GM18526 (cell line): ENCODE results near the gene FAM124A.

Source experiments
- POLR2A ChIP-seq: IDR thresholded peaks from 3 replicates; pipeline ENCODE4 v1.6.1; 2011; ENCODE audit not compliant: insufficient read length; ENCODE audit errors: extremely low read depth

FAM124A gene

DNA sequence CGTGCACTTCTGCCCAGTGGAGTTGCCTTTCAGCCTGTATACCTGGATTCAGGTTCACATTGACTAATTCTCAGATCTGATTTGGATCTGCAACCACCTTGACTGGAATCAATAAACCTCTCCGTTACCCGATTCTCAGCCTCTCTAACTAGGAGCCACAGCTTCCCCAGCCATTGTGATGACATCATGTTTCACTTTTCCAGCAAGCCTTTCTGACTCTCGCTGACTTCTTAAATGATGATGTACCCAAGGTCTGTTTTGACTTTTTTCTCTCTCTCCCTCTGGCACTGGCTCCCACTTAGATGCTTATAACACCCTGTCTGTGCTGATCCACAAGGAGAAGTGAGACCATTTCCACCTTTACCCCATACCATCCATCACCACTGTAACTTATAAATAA is 13.5 kb upstream of the FAM124A start:
- no peak for TF ChIP-seq POLR2A

DNA sequence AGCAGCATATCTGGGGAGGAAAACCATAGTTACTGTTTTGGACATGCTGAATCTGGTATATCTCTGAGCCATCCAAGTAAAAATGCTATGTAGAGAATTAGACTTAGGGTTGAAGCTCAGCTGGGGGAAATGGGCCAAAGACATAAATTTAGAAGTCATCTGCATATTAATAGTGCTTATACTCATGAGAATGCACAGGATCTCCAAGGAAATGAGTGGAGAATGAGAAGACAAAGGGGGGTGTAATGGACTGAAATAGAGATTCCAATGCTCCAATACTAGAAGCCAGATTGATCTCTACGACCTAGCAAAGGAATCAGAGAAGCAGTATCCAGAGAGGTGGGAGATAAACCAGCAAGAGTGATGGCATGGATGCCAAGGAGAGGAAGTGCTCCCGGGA is 10.3 kb upstream of the FAM124A start:
- TF ChIP-seq POLR2A: no peak

DNA sequence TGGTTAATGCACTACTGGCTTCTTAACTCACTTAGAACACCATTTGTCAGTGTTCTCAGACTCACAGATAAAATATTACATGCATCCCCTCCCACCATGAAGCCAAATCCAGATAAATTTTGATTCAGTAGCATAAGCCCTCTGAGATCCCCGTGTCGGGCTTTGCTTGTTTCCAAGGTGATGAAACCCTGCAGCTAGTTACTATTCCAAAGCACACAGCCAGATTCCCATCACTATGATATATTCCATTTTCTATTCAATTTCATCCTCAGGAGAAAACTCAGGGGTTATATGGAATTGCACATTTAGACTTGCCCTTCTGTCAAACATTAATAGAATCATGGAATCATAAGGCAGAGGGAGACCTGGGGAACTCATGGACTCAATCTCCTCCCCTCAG is 9.4 kb upstream of the FAM124A start:
- TF ChIP-seq POLR2A: no peak

DNA sequence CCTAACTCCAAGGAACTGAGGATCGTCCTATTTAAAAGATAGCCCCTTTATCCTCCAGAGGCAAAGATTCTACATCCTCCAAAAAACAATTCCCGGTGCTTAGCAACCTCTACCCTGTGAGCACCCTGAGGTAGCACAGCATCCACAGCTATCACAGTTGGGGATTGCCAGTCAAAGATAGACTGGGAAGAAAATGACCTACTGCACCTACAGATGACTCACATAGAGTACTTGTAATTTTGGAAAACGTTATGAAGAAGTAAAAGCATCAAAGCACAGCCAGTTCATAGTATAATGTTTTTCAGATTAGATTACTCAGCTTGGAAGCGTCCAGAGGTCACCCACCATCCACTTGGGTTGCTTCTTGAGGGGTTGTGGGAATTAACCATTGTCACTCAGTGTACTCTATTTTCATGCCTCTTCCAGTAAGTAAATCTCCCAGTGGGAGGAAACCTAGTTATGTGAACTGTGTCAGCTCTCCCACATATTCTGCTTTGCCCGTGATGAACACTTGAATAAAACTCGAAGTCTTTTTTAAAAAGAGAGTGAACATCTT is 8.9 kb upstream of the FAM124A start:
- TF ChIP-seq POLR2A: no peak

DNA sequence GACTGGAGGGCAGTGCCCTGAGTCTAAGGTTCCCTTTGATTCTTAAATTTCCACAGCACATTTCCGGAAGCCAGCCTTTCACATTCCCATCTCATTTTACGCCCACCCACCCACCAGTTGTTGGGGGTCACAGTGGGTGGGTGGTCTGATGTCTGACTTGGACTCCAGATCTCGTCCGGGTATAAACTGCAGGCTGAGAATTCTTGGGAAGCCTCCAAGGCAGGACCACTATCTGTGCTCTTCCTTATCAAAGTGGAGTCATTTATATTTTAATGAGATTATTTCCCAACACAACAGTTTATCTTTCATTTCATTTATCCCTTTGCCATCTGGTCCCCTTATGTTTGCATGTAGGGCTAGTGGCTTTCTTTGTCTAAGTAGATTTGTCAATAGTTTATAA is 3.6 kb upstream of the FAM124A start:
- TF ChIP-seq POLR2A: no peak

DNA sequence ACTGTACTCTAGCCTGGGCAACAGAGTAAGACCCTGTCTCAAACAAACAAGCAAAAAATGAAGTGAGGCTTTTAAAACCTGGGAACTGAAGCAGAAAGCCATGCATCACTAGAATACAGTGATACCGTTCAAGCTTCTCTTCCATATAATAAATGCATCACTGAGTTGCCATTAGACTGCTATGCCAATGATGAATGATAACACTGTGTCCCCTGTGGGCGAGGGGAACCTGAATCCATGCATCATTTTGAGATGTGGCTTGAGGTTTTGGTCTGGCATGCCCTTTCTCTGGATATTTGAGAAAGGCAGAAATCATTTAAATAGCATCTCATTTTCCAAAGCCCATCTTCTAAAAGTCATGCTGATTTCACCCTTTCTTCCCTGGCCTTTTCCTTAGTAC is 1.5 kb upstream of the FAM124A start:
- no peak for TF ChIP-seq POLR2A

DNA sequence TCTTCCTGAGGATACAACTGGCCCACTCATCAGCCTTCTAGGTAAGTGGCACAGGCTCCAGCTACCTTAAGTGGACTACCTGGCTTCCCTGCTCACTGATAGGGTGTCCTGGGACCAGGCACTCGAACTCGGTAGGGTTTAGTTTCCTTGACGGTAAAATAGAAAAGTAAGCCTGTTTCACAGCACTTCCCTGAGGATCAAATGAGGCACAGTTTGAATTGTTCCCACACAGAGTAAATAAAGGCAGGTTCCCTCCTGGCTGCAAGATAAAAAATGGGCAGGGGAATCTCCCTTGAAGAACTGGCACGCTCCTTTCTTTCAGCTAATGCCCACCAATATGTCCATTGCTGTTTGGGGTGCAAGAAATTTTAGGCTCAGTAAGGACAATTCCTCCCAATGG is 1.1 kb upstream of the FAM124A start:
- TF ChIP-seq POLR2A: no peak

DNA sequence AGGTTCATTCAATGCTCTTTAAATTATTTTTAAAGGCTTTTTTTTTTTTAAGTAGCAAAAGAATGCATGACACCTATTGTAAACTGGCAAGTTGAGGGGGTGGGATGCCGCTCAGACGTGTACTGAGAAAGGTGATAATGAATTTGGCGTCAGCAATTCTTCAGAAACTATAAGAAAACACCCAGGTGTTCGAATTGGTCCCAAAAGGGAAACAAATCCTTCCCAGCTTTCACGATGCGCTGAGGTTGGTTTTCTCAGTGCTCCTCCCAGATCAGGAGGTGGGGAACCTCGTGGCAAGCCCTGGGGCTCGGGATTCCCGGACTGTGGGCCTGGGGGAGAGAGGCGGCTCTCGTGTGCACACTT is 543 bp upstream of the FAM124A start:
- TF ChIP-seq POLR2A: no peak

DNA sequence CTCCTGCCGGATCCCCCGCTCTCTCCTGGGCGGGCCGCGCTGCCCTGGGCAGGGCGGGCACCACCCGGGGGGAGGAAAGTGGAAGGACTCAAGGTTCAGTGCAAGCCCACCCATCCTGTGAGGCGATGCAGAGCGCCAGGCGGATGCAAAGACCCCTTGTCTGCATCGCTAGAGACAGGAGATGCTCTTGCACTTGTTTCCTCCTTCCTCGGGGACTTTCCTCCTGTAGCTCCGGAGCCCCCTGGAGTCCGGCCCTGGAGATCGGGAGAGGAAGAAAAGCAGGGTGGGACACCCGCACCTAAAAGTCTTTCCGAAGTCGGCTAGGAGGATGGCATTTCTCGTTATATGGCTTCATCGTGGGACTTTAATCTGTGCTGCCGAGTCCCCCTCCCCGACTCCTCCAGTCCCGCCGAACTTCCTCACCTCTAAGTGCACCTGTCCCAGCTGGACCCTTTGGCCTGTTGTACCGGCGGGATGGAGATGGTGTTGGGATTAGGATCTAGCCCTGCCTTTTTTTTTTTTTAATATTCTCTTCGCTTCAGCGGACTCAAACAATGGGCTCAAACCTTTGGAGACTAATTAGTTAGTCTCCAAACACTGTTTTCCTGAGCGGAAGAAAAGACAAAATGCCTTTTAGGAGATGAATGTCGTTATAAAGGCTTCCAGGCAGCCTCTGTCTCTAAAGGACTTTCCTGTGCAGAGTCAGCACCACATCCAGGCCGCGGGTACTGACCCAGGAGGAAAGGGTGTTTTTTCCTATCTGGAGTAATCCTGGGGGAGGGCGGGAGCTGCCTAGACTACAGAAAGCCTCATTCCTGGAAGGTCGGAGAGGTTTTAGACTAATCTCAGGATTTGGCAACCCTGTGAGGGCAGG is 725 bp downstream of the FAM124A start:
- TF ChIP-seq POLR2A: no peak

DNA sequence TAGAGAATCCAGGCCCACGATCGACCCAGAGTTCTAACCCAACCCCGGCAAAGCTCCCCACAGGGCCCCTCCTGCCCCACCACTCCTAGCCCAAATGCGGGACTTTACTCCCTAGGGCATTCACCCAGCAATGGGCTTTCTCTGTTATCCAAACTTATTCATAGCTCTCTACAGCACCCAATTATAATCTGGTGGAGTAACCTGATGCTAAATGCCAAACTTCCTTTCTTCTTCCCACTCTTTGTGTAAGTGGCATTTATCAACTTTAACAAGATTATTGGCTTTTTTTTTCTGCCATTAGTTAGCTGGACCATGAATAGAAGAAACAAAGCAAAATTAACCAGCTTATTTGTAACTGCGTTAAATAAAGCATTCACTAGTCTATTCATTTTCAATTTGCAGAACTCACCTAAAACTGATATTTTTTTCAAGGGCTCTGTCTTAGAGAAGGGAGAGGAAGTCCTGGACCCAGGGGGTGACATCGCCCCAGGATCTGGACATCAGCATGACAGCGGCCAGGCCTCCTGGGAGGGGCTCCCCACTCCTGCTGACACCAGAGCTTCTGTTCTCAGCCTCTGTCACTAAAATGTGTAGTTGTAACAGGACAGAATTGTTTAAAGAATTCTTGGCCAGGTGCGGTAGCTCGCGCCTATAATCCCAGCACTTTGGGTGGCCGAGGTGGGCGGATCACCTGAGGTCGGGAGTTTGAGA is 1.5 kb downstream of the FAM124A start:
- no peak for TF ChIP-seq POLR2A

DNA sequence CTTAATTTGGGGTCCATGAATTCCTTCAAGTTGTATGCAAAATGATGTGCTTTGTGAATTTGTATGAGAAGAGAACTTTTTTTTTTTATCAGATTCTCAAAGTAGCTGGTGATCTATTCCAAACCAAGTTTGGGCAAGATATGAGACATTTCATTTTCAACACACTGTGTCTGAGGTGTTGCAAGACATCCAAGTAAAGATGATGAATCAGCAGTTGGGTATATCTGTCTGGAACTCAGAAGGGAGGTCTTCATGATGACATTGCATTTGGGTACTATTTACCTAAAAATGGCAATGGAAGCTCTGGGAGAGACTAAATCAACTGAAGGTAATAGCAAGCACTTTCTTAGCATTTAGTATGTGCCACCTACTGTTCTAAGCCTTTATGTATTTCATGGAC is 2.8 kb downstream of the FAM124A start:
- no peak for TF ChIP-seq POLR2A

DNA sequence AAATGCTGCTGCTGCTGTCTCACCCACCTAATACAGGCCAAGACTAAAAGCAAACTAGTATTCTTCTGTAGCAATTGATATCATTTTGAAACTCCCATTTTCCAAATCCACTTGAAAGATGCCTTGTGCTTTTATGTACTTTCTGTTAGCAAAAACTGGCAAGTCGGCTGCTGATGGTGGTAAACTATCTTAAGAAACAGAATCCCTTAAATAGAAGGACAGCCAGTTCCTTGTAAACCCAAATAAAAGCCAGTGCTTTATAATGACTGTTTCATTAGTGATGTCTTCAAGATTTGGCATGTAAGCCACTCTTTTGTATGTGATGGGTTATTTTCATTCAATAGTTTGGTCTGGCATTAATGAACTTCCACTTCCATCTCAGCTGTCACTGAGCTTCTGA is 5.2 kb downstream of the FAM124A start:
- no peak for TF ChIP-seq POLR2A

DNA sequence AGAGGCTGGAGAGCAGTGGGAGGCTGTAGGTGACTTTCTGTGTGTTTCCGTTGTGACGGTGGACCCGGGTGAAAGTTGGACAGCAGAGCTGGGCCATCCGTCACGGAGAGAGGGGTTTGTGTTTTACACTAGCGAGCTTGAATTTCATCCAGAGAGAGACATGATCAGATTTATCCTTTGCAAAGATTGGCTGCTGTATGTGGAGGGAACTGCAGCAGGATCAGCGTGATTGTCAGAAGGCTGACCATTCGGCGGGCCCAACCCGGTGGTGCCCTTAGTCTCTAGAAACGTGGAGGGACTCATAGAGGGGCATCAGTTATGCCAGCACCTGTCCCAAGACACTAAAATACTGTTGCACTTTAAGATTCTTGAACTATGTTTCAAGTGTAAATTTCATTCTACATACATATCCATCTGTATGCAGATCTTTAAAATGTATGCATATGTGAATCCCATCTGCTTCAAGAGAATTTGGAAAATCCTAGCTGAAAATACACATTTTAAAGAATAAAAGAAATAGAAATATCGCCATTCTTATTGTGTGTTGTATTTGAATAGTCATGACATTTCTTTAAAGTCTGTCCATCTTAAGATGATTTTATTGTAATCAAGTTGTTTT is 7.0 kb downstream of the FAM124A start:
- TF ChIP-seq POLR2A: no peak

DNA sequence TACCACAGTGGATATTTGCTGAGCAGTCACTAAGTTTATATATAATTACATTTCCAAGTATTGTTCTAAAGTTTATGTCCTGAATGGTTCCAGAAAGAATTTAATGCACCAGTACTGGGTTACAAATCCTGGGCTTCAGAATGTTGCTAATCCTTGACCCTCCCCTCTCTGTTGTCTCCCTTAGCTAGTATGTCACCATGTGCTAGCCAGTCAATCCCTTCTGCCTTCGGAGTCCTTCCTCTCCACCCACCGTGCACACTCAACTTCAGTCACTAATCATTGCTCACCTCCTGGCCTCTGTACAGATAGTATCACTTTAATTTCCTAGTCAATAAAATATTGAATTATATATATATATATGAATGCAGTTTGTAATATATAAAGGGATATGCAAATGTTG is 7.5 kb downstream of the FAM124A start:
- no peak for TF ChIP-seq POLR2A

DNA sequence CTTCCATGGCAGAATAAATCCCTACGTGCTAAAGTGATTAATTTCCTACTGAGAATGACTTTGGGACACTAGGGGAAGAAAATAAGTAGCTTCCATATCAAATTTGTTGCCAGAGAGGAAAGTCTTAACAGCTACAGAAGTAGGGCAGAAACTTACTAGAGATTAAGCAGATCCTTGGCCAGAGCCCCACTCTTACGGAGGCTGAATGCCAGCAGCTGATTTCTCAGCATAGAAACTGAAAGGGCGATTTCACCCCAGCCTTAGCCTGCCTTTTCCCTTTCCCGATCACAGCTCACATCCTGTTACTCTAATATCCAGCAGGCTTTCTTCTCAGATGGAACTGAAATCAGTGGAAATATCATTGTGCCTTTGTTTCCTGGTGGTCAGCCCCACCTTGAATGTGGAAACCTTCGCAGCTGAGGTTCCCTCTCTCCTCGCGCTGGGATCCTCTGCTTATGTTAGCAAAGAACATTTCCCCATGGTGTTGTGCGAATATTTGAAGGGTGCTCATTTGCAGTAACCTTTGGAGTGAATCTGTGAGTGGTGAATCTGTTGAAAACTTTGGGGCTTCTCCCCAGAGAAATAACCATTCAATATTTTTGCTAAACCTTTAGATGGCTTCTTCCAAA is 8.4 kb downstream of the FAM124A start:
- TF ChIP-seq POLR2A: no peak
